Epithelial cell of esophagus (primary cell): Measurements from ENCODE around the gene BICC1.

Experiments used
- DNase-seq: peaks from one replicate; pipeline ENCODE4 v3.0.0; 2010; ENCODE audit warnings: low read depth
- H3K4me3 ChIP-seq: 2 replicates; pipeline ENCODE4 v1.5.1; 2011; ENCODE audit warnings: mild to moderate bottlenecking, low read length, control low read depth
- CTCF ChIP-seq: IDR thresholded peaks from 2 replicates; pipeline ENCODE4 v1.5.1; 2011; ENCODE audit warnings: low read depth, mild to moderate bottlenecking, low read length, control low read depth, inconsistent platforms; ENCODE audit not compliant: insufficient read depth; ENCODE audit errors: missing control alignments

BICC1 gene

GRCh38 chr10:58837826-58838225, 325.2 kb downstream of the BICC1 start:
- no peak for DNase-seq
- no peak for TF ChIP-seq CTCF
- H3K4me3 ChIP-seq: no peak overlapping the region

DNA sequence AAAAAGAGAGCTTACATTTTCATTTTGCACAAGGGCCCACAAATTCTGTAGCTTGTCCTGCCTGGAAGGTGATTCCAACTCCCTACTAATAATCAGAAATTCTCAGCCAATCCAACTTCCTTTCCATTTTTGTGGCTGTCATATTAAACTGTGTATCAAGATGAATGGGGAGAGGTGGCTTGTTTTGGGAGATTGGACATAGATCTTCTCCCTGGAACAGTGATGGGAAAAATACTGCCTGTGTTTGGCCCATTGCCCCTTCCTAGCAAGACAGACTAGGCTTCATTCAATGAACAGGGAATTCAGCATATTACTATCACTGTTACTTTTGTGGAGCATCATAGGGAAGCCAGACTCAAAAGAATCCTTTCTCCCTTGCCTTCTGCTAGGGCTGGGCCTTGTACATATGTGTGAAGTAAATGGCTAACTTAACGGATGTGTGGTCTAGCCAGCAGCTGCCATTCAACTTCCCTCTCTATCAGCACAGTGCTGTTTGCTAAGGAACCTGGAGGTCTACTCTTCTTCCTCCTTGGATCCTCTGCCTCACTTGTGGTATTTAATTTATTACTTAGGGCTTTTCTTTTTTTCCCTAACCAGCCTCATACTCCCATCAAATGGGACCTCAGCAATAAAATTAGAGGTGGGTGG, 326.0 kb downstream of the BICC1 start:
- DNase-seq: no peak
- no peak overlapping the region for H3K4me3 ChIP-seq
- no peak for TF ChIP-seq CTCF

- no peak overlapping the region for H3K4me3 ChIP-seq
- DNase-seq: no peak
- no peak for TF ChIP-seq CTCF
These were observed 327.1 kb downstream of the BICC1 start for GRCh38 chr10:58839771-58840170.

- TF ChIP-seq CTCF: no peak
These were observed 328.3 kb downstream of the BICC1 start for GRCh38 chr10:58840840-58841435.

GRCh38 chr10:58842860-58843376, 330.2 kb downstream of the BICC1 start:
- no peak overlapping the region for H3K4me3 ChIP-seq
- no peak for TF ChIP-seq CTCF
- DNase-seq: no peak

More at GRCh38 chr10:58840840-58841435, 328.3 kb downstream of the BICC1 start:
- no peak overlapping the region for H3K4me3 ChIP-seq
- no peak for DNase-seq

- H3K4me3 ChIP-seq: no peak overlapping the region
- TF ChIP-seq CTCF: no peak
- no peak for DNase-seq
These were observed 331.1 kb downstream of the BICC1 start for GRCh38 chr10:58843760-58844159.
